Osteoblast (primary cell): ENCODE results near the gene CUX1. TPM values are rescaled to one million over a fixed set of nuclear protein-coding genes. Genes with fewer than 3 reads are reported as not detected.

Experiments used
- DNase-seq: peaks from one replicate; pipeline ENCODE4 v3.0.0; 2011; ENCODE audit warnings: low spot score, mixed read lengths; ENCODE audit not compliant: insufficient read length; ENCODE audit errors: missing footprints
- H2AFZ ChIP-seq: 2 replicates; pipeline ENCODE4 v1.6.0; 2011; ENCODE audit warnings: mild to moderate bottlenecking, low read length
- H3K27ac ChIP-seq: 2 replicates; pipeline ENCODE4 v1.5.1; 2011; ENCODE audit warnings: mild to moderate bottlenecking, low read depth, low read length, moderate library complexity
- H3K27me3 ChIP-seq: 2 replicates; pipeline ENCODE4 v1.6.0; 2012; ENCODE audit warnings: mild to moderate bottlenecking, control low read depth, inconsistent platforms, low read length, moderate library complexity; ENCODE audit not compliant: insufficient read depth
- H3K36me3 ChIP-seq: 2 replicates; pipeline ENCODE4 v1.5.1; 2011; ENCODE audit warnings: mild to moderate bottlenecking, low read length, control low read depth, moderate library complexity; ENCODE audit not compliant: insufficient read depth
- H3K4me1 ChIP-seq: 2 replicates; pipeline ENCODE4 v1.5.1; 2011; ENCODE audit warnings: mild to moderate bottlenecking, low read length, control low read depth, moderate library complexity; ENCODE audit not compliant: insufficient read depth
- H3K4me2 ChIP-seq: 2 replicates; pipeline ENCODE4 v1.6.0; 2011; ENCODE audit warnings: mild to moderate bottlenecking, low read length; ENCODE audit not compliant: insufficient read depth
- H3K4me3 ChIP-seq: fragments of 200-600 bp; sonication (generic); 3 replicates; pipeline ENCODE4 v1.5.1; 2012; ENCODE audit warnings: mild to moderate bottlenecking, low read length, inconsistent platforms; ENCODE audit not compliant: insufficient read depth
- H3K79me2 ChIP-seq: 2 replicates; pipeline ENCODE4 v1.6.0; 2012; ENCODE audit warnings: mild to moderate bottlenecking, low read length, control low read depth, inconsistent platforms; ENCODE audit not compliant: insufficient read depth
- H3K9me3 ChIP-seq: 2 replicates; pipeline ENCODE4 v1.5.1; 2011; ENCODE audit warnings: low read depth, low read length, control low read depth
- H4K20me1 ChIP-seq: 2 replicates; pipeline ENCODE4 v1.6.0; 2012; ENCODE audit warnings: mild to moderate bottlenecking, low read length, control low read depth; ENCODE audit not compliant: insufficient read depth
- CTCF ChIP-seq: IDR thresholded peaks from 2 replicates; pipeline ENCODE4 v1.5.1; 2011; ENCODE audit warnings: mild to moderate bottlenecking, low read depth, low read length, moderate library complexity; ENCODE audit errors: extremely low read depth
- total RNA-seq: library from RNA; depleted of rRNA; stranded (reverse); fragments of >200 nt; gene quantifications from 2 replicates; pipeline ENCODE4 v1.2.3, GENCODE V29; 2012

Gene CUX1
- total RNA-seq, 1 donor, result 41.6 TPM

- Histone ChIP-seq H3K4me2 (no peak overlapping the region), H3K27ac (no peak overlapping the region), H3K4me1 (no peaks in the 10 kb centered on the region), H4K20me1 (no peaks in the 10 kb centered on the region), H3K27me3 (no peaks in the 10 kb centered on the region), H3K4me3 (no peak overlapping the region), H3K79me2 (no peaks in the 10 kb centered on the region), H3K9me3 (no peaks in the 10 kb centered on the region), H2AFZ (no peak overlapping the region), H3K36me3 (peaks cover 25% of the 10 kb centered on the region)
- TF ChIP-seq CTCF, result no peak
- no peak for DNase-seq
Measured at GRCh38 chr7:102188746-102189145, 371.3 kb downstream of the CUX1 start.

GRCh38 chr7:102189756-102190155 is 372.3 kb downstream of the CUX1 start:
- Histone ChIP-seq H3K27ac (no peak overlapping the region), H3K4me3 (no peak overlapping the region), H3K9me3 (no peaks in the 10 kb centered on the region), H3K79me2 (no peaks in the 10 kb centered on the region), H3K36me3 (peaks cover 21% of the 10 kb centered on the region), H3K4me1 (no peaks in the 10 kb centered on the region), H3K27me3 (no peaks in the 10 kb centered on the region), H4K20me1 (no peaks in the 10 kb centered on the region), H3K4me2 (no peak overlapping the region), H2AFZ (no peak overlapping the region)
- peak; percentile 70 for DNase-seq
- no peak for TF ChIP-seq CTCF

GRCh38 chr7:102190776-102191350 is 373.4 kb downstream of the CUX1 start:
- no peaks in the 10 kb centered on the region for H3K9me3 ChIP-seq
- H3K36me3 ChIP-seq, result peaks cover 15% of the 10 kb centered on the region
- H2AFZ ChIP-seq, result no peak overlapping the region
- no peak overlapping the region for H3K4me2 ChIP-seq
- TF ChIP-seq CTCF, result no peak
- H3K27ac ChIP-seq, result no peak overlapping the region
- H4K20me1 ChIP-seq, result no peaks in the 10 kb centered on the region
- no peak for DNase-seq
- no peak overlapping the region for H3K4me3 ChIP-seq
- H3K79me2 ChIP-seq, result no peaks in the 10 kb centered on the region
- no peaks in the 10 kb centered on the region for H3K27me3 ChIP-seq
- no peaks in the 10 kb centered on the region for H3K4me1 ChIP-seq

- Histone ChIP-seq H3K4me2 (no peak overlapping the region), H3K36me3 (peaks cover 17% of the 10 kb centered on the region), H4K20me1 (no peaks in the 10 kb centered on the region), H3K27ac (no peak overlapping the region), H3K9me3 (no peaks in the 10 kb centered on the region), H2AFZ (no peak overlapping the region), H3K4me3 (no peak overlapping the region), H3K27me3 (no peaks in the 10 kb centered on the region), H3K4me1 (no peaks in the 10 kb centered on the region), H3K79me2 (no peaks in the 10 kb centered on the region)
- TF ChIP-seq CTCF, result no peak
- DNase-seq, result no peak
Measured at GRCh38 chr7:102191556-102192379, 374.3 kb downstream of the CUX1 start.
